Prostate gland (tissue), 2 donors: Measurements from ENCODE around the gene C5orf22. TPM values are rescaled to one million over a fixed set of nuclear protein-coding genes. Genes with fewer than 3 reads are reported as not detected.
A peak's percentile ranks its signal among the peaks of the same experiment; 100 is the strongest.

Source experiments
- DNase-seq: peaks from one replicate; pipeline ENCODE4 v3.0.0-alpha.2; 2019; ENCODE audit warnings: low spot score
- H3K27ac ChIP-seq, 2 donors: fragments of 200-600 bp; sonication (generic); 2 replicates each; pipeline ENCODE4 v1.5.1; 2017 to 2019
- H3K27me3 ChIP-seq: fragments of 200-600 bp; sonication (generic); replicated peaks from 2 replicates; pipeline ENCODE4 v1.5.1; 2019; ENCODE audit not compliant: insufficient read depth
- H3K36me3 ChIP-seq, 2 donors: fragments of 200-600 bp; sonication (generic); 1 replicate in 1 of 2; 2 replicates in 1 of 2; pipeline versions ENCODE4 v1.5.1 to v1.8.1; 2017 to 2019
- H3K4me1 ChIP-seq: fragments of 200-600 bp; sonication (generic); replicated peaks from 2 replicates; pipeline ENCODE4 v1.5.1; 2019
- H3K4me3 ChIP-seq, 2 donors: fragments of 200-600 bp; sonication (generic); 2 replicates each; pipeline ENCODE4 v1.5.1; 2017 to 2019
- H3K9me3 ChIP-seq: fragments of 200-600 bp; sonication (generic); 2 replicates; pipeline ENCODE4 v1.5.1; 2017
- POLR2A ChIP-seq: fragments of 450-650 bp; IDR thresholded peaks from one replicate; pipeline ENCODE4 v1.6.1; 2016; ENCODE audit warnings: antibody characterized with exemption, mild to moderate bottlenecking
- POLR2AphosphoS5 ChIP-seq: sonication (generic); formaldehyde crosslinking; IDR thresholded peaks from one replicate; pipeline ENCODE4 v1.6.1; 2017; ENCODE audit warnings: antibody characterized with exemption
- WGBS: methylation state at CpG from one replicate; pipeline ENCODE4 v1.1.5; 2018; 5-methylcytosine and 5-hydroxymethylcytosine counted together
- intact Hi-C: fragments of 100-400 bp; cut with DNase I; formaldehyde crosslinking; loops from one replicate; pipeline ENCODE4 v1.14.2; 2022
- total RNA-seq, 2 donors: library from RNA; depleted of rRNA; stranded (reverse); fragments of >200 nt; gene quantifications; one replicate each; pipeline ENCODE4 v1.1.0, GENCODE V29; 2016
- TF ChIP-seq, protein P1 (sequence below), 4 experiments: fragments of 200-600 bp in 2 of 4; fragments of 450-650 bp in 2 of 4; sonication (generic) in 2 of 4; IDR thresholded peaks; 1 replicate in 3 of 4; 2 replicates in 1 of 4; pipeline ENCODE4 v1.5.1; 2016 to 2019; ENCODE audit warnings: antibody characterized with exemption in 4 of 4, mild to moderate bottlenecking in 2 of 4, moderate library complexity in 2 of 4

Gene C5orf22
- total RNA-seq, 2 donors from 2014 or later: 10.6 to 18.8 TPM

DNA sequence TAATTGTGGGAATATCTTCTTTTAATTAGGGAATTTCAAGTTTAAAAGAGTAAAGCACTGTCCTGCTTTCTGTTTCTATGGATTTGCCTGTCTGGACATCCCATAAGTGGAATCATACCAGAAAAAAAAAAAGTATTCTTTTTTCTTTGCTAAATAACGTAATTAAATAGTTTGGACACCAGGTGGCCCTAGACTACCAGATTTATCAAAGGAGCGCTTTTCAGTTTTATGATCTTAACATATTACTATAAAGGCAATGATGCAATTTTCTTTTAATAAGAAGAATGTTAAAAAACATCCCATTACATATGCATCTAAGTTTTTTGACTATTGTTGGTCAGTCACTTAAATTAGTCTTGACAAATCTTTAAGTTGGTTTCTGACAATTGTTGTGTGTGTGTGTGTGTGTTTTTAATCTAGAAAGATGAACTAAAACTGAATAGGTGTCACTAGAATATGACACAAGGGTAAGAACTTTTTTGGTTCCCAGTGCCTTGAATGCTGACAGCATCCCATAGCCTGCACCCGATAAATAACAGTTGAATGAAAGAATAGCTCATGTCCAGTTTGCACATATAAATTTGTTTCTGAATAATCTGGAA, 49.5 kb downstream of the C5orf22 start:
- TF ChIP-seq, protein P1, sequence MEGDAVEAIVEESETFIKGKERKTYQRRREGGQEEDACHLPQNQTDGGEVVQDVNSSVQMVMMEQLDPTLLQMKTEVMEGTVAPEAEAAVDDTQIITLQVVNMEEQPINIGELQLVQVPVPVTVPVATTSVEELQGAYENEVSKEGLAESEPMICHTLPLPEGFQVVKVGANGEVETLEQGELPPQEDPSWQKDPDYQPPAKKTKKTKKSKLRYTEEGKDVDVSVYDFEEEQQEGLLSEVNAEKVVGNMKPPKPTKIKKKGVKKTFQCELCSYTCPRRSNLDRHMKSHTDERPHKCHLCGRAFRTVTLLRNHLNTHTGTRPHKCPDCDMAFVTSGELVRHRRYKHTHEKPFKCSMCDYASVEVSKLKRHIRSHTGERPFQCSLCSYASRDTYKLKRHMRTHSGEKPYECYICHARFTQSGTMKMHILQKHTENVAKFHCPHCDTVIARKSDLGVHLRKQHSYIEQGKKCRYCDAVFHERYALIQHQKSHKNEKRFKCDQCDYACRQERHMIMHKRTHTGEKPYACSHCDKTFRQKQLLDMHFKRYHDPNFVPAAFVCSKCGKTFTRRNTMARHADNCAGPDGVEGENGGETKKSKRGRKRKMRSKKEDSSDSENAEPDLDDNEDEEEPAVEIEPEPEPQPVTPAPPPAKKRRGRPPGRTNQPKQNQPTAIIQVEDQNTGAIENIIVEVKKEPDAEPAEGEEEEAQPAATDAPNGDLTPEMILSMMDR (IDR thresholded peaks at IDR 0.05): peak in 3 of 4 experiments; percentile 58 to 70 (median 62)
- no peak for TF ChIP-seq POLR2A
- H3K4me3 ChIP-seq: no peak overlapping the region
- intact Hi-C loops: loop anchor here (2.0 to 10.0 kb wide), 2 partner anchors 227 to 513 kb away; no protein-coding TSS in a partner anchor
- DNase-seq: no peak
- no peaks in the 10 kb centered on the region for H3K9me3 ChIP-seq
- 24% methylated on average over 3 of the region's 3 CpGs for WGBS
- no peaks in the 10 kb centered on the region for H3K27me3 ChIP-seq
- H3K27ac ChIP-seq: no peak overlapping the region
- no peaks in the 10 kb centered on the region for H3K36me3 ChIP-seq
- H3K4me1 ChIP-seq: no peaks in the 10 kb centered on the region

DNA sequence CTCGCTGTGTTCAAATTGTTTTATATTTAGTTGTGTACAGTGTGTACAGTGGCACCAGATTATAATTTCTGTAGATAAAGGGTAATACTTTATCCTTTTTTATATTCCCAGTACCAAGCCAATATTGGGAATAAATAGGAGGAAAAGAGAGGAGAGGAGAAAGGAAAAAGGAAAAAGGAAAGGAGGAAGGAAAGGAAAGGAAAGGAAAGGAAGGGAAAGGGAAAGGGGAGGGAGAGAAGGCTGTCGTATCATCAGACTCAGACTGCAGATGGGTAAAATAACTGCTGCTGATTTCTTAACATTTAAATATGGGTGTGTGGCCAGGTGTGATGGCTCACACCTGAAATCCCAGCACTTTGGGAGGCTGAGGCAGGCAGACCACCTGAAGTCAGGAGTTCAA, 51.0 kb downstream of the C5orf22 start:
- DNase-seq: no peak
- WGBS: 88% methylated on average over 2 of the region's 2 CpGs
- Histone ChIP-seq H3K4me3 (no peak overlapping the region), H3K27me3 (no peaks in the 10 kb centered on the region), H3K27ac (no peak overlapping the region), H3K36me3 (no peaks in the 10 kb centered on the region), H3K4me1 (no peaks in the 10 kb centered on the region), H3K9me3 (no peaks in the 10 kb centered on the region)
- intact Hi-C loops: loop anchor here (10.0 kb wide), 1 partner anchor 512 kb away; no protein-coding TSS in a partner anchor
- TF ChIP-seq POLR2A (no peak), POLR2AphosphoS5 (no peak)
- TF ChIP-seq, protein P1 (IDR thresholded peaks at IDR 0.05): no peak

DNA sequence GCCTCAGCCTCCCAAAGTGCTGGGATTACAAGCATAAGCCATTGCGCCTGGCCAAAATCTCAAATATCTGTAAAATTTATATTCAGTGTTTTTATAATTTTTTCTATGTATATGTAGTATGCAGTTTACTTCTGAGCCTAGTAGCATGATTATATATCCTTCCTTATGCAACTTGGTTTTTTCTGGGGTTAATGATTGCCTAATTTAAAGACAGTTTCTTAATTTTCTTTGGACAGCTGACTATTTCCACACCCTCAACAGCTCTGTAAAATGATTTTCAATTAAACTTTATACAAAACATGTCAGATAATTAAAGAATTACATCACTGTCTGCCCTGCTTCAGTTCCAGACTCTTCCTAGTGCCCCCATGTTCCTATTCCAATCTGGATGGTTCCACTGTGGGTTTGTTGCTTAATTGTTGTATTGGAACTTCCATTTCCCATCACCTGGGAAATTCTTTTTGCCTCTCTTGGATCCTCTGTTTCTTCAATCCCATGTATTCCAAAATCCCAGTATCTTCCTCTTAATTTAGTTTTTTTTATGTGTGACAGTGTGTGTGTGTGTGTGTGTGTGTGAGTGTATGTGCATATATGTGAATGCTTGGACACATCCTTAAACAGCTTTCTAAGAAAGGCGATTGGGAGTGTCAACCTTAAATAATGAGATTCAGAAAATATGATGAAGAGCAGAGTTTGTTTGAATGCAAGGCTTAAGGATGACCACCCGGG, 53.2 kb downstream of the C5orf22 start:
- WGBS: 96% methylated on average over 3 of the region's 3 CpGs
- intact Hi-C loops: loop anchor here (10.0 kb wide), 1 partner anchor 509 kb away; no protein-coding TSS in a partner anchor
- no peak for DNase-seq
- no peaks in the 10 kb centered on the region for H3K36me3 ChIP-seq
- H3K4me1 ChIP-seq: no peaks in the 10 kb centered on the region
- no peaks in the 10 kb centered on the region for H3K9me3 ChIP-seq
- H3K27ac ChIP-seq: no peak overlapping the region
- H3K27me3 ChIP-seq: no peaks in the 10 kb centered on the region
- no peak overlapping the region for H3K4me3 ChIP-seq
- TF ChIP-seq, protein P1 (IDR thresholded peaks at IDR 0.05): no peak

DNA sequence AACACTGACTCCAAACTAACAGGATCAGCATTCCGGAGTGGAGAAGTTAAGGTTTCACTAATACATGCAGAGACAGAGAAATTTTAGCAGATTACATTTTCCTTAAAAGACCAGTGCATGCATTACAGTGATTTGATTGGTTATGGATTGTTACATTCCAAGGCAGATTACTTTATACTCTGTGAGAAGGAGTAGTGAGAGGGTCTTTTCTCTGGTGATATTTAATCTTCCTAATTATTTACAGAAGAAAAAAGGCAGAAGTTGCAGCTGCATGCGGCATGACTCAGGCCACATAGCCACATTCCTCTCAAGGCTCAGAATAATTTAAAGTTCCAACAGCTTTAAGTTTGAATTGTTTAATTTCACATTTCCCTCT, 53.8 kb downstream of the C5orf22 start:
- H3K4me1 ChIP-seq: no peaks in the 10 kb centered on the region
- no peak overlapping the region for H3K4me3 ChIP-seq
- no peak for DNase-seq
- H3K27me3 ChIP-seq: no peaks in the 10 kb centered on the region
- H3K27ac ChIP-seq: no peak overlapping the region
- H3K9me3 ChIP-seq: no peaks in the 10 kb centered on the region
- TF ChIP-seq, protein P1 (IDR thresholded peaks at IDR 0.05): no peak
- TF ChIP-seq POLR2AphosphoS5: no peak
- no peak for TF ChIP-seq POLR2A
- WGBS: 76% methylated on average over 2 of the region's 2 CpGs
- H3K36me3 ChIP-seq: no peaks in the 10 kb centered on the region
- intact Hi-C loops: loop anchor here (10.0 kb wide), 1 partner anchor 509 kb away; no protein-coding TSS in a partner anchor
